ENCODE data around the gene TAF6L. TPM values are rescaled to one million over a fixed set of nuclear protein-coding genes. Genes with fewer than 3 reads are reported as not detected.

TAF6L gene
- total and polyA plus RNA-seq, 10 donors, result 11.9 to 37.5 (median 22.4) TPM

- no peaks in the 10 kb centered on the region for H3K27me3 ChIP-seq (replicated peaks in 1 of 7)
- WGBS, 5 donors, result 94 to 98% (median 97%) methylated on average over 16 to 17 of the region's 17 CpGs
- no peak for DNase-seq
- TF ChIP-seq POLR2A (IDR thresholded peaks at IDR 0.05) (no peak), POLR2AphosphoS5 (IDR thresholded peaks at IDR 0.05) (no peak), CTCF (IDR thresholded peaks at IDR 0.05 in 8 of 11, conservative IDR thresholded peaks at IDR 0.05 in 3 of 11) (no peak)
- H3K4me3 ChIP-seq, result no peak overlapping the region
- intact Hi-C loops (cut with DNase I; ENCODE audit: low total_unique reads), result no loop called here
- H3K27ac ChIP-seq, result peak overlapping the region in 3 of 8 donors; percentile 2 to 69 (median 31)
- H3K36me3 ChIP-seq, result peaks cover 0 to 60% (median 42%) of the 10 kb centered on the region in 6 donors
- H3K9me3 ChIP-seq, result no peaks in the 10 kb centered on the region
- peaks cover 10 to 39% (median 18%) of the 10 kb centered on the region in 6 donors for H3K4me1 ChIP-seq
Measured at GRCh38 chr11:62775646-62776045, 4.5 kb downstream of the TAF6L start.

GRCh38 chr11:62777389-62777788, 6.2 kb downstream of the TAF6L start:
- 71 to 87% (median 79%) methylated on average over 2 of the region's 2 CpGs for WGBS, 5 donors
- H3K27ac ChIP-seq, result no peak overlapping the region
- H3K9me3 ChIP-seq, result no peaks in the 10 kb centered on the region
- H3K36me3 ChIP-seq, result peaks cover 0 to 76% (median 48%) of the 10 kb centered on the region in 6 donors
- no peak for DNase-seq
- peaks cover 1 to 24% (median 5%) of the 10 kb centered on the region in 6 donors for H3K4me1 ChIP-seq
- intact Hi-C loops (cut with DNase I; ENCODE audit: low total_unique reads), result no loop called here
- no peak overlapping the region for H3K4me3 ChIP-seq
- H3K27me3 ChIP-seq (replicated peaks in 1 of 7), result no peaks in the 10 kb centered on the region
- TF ChIP-seq CTCF (IDR thresholded peaks at IDR 0.05 in 8 of 11, conservative IDR thresholded peaks at IDR 0.05 in 3 of 11), result no peak
- TF ChIP-seq POLR2A (IDR thresholded peaks at IDR 0.05), result no peak
- TF ChIP-seq POLR2AphosphoS5 (IDR thresholded peaks at IDR 0.05), result no peak

- no peak for TF ChIP-seq CTCF (IDR thresholded peaks at IDR 0.05 in 8 of 11, conservative IDR thresholded peaks at IDR 0.05 in 3 of 11)
- Histone ChIP-seq H3K36me3 (peaks cover 0 to 87% (median 53%) of the 10 kb centered on the region in 6 donors), H3K4me1 (peaks cover 0 to 13% (median 0%) of the 10 kb centered on the region in 6 donors), H3K9me3 (no peaks in the 10 kb centered on the region), H3K27me3 (replicated peaks in 1 of 7) (no peaks in the 10 kb centered on the region), H3K27ac (no peak overlapping the region), H3K4me3 (no peak overlapping the region)
- DNase-seq, result no peak
- intact Hi-C loops (cut with DNase I; ENCODE audit: low total_unique reads), result no loop called here
- WGBS, 5 donors, result 89 to 95% (median 90%) methylated on average over 3 of the region's 3 CpGs
Measured at GRCh38 chr11:62778441-62778840, 7.2 kb downstream of the TAF6L start.

- WGBS, 5 donors, result 93 to 99% (median 97%) methylated on average over 7 of the region's 7 CpGs
- intact Hi-C loops (cut with DNase I; ENCODE audit: low total_unique reads), result no loop called here
Measured at GRCh38 chr11:62782753-62783152, 11.6 kb downstream of the TAF6L start.

More at GRCh38 chr11:62782753-62783152, 11.6 kb downstream of the TAF6L start:
- Histone ChIP-seq H3K27ac (no peak overlapping the region), H3K4me1 (peaks cover 9 to 19% (median 13%) of the 10 kb centered on the region in 6 donors), H3K4me3 (no peak overlapping the region), H3K27me3 (replicated peaks in 1 of 7) (no peaks in the 10 kb centered on the region), H3K36me3 (peaks cover 0 to 67% (median 33%) of the 10 kb centered on the region in 6 donors), H3K9me3 (no peaks in the 10 kb centered on the region)
- DNase-seq, result no peak
- TF ChIP-seq POLR2A (IDR thresholded peaks at IDR 0.05), result no peak
- no peak for TF ChIP-seq POLR2AphosphoS5 (IDR thresholded peaks at IDR 0.05)
- no peak for TF ChIP-seq CTCF (IDR thresholded peaks at IDR 0.05 in 8 of 11, conservative IDR thresholded peaks at IDR 0.05 in 3 of 11)

Data from spleen (tissue), 11 donors.